T47D (cell line): ENCODE results near the gene NEK8.
"Not testable (repeated sequence)": the region's sequence is repeated elsewhere in the genome, so short reads cannot be mapped to it uniquely, and the experiment has no call there.

ENCODE experiments used
- DNase-seq, 2 experiments: peaks; one replicate each; pipeline versions ENCODE4 v3.0.0 to v3.0.0-alpha.2; 2011 to 2012; ENCODE audit warnings: low read depth in 1 of 2, low spot score in 1 of 2
- JUND ChIP-seq: IDR thresholded peaks from 2 replicates; pipeline ENCODE4 v1.6.1; 2012; ENCODE audit warnings: low read depth
- in situ Hi-C: cut with HindIII; loops from 2 replicates; pipeline ENCODE4 v1.10.0; 2016; ENCODE audit warnings: low sequenced_read_pairs, low pct_unique_long_range_greater_than_20kb

NEK8 gene

GRCh38 chr17:28724500-28725165 is 4.0 kb upstream of the NEK8 start:
- no peak for TF ChIP-seq JUND
- in situ Hi-C loops, result no loop called here

GRCh38 chr17:28725166-28725659 is 3.4 kb upstream of the NEK8 start:
- peak in 1 of 2 experiments; percentile 77 for DNase-seq
- in situ Hi-C loops, result no loop called here

More at GRCh38 chr17:28724500-28725165, 4.0 kb upstream of the NEK8 start:
- DNase-seq, result peak in 1 of 2 experiments; percentile 56

GRCh38 chr17:28725660-28726225 is 2.8 kb upstream of the NEK8 start:
- peak in 1 of 2 experiments; percentile 88 for DNase-seq
- in situ Hi-C loops, result no loop called here
- no peak for TF ChIP-seq JUND

More at GRCh38 chr17:28725166-28725659, 3.4 kb upstream of the NEK8 start:
- TF ChIP-seq JUND, result no peak

GRCh38 chr17:28726226-28726626 is 2.4 kb upstream of the NEK8 start, which contains the start of gene TLCD1:
TLCD1 (minus strand) TSS chr17:28726233; CDS start chr17:28726097, 136 bp downstream.
- in situ Hi-C loops, result no loop called here
- no peak for TF ChIP-seq JUND
- peak; percentile 74 to 80 for DNase-seq

GRCh38 chr17:28726627-28727491 is 1.7 kb upstream of the NEK8 start:
- DNase-seq, result peak; percentile 91 to 99
- in situ Hi-C loops, result no loop called here
- no peak for TF ChIP-seq JUND

GRCh38 chr17:28729950-28730330 is 1.4 kb downstream of the NEK8 start:
- no peak for DNase-seq
- in situ Hi-C loops, result no loop called here
- TF ChIP-seq JUND, result no peak

- no peak for DNase-seq
- TF ChIP-seq JUND, result no peak
- in situ Hi-C loops, result no loop called here
These were observed 4.8 kb downstream of the NEK8 start for GRCh38 chr17:28733346-28733745.

GRCh38 chr17:28734712-28735241 is 6.2 kb downstream of the NEK8 start:
- in situ Hi-C loops, result no loop called here
- no peak for DNase-seq
- no peak for TF ChIP-seq JUND

GRCh38 chr17:28735242-28735722 is 6.7 kb downstream of the NEK8 start:
- in situ Hi-C loops, result no loop called here
- DNase-seq, result no peak
- no peak for TF ChIP-seq JUND

- DNase-seq, in situ Hi-C loops: not testable (repeated sequence)
These were observed 7.6 kb downstream of the NEK8 start for GRCh38 chr17:28735913-28736769.

- DNase-seq, result no peak
- in situ Hi-C loops, result no loop called here
- no peak for TF ChIP-seq JUND
These were observed 8.7 kb downstream of the NEK8 start for GRCh38 chr17:28737316-28737715.
